ENCODE measurements around the gene ANO3.

Gene ANO3

DNA sequence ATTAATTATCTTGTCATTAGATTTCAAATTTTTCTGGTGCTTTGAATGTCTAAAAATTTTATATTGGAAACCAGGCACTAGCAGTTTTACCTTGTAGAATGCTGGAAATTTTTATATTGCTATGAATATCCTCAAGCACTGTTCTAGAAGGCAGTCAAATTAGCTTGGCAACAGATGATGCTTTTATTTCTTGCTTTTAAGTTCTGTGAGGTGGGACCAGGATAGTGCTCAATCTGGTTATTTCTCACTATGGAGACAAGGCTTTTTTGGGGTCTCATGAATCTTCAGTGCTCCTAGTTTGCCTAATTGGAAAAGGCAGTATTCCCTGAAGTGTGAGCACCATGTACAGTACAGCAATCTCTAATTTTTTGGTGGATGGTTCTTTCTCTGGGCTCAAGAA is 27.1 kb downstream of the ANO3 start:
- no peak for DNase-seq (ENCODE audit: low read depth)

DNA sequence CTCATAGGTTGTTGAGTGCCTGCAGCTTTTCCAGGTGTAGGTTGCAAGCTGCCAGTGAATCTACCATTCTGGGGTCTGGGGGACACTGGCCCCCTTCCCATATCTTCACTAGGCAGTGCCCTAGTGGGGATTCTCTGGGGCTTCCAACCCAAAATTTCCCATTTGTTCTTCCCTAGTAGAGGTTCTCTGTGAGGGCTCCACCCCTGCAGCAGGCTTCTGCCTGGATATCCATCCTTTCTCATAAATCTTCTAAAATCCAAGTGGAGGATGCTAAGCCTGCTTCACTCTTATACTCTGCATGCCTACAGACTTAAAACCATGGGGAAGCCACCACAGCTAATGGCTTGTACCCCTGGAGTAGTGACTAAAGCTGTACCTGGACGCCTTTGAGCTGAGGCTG is 33.4 kb downstream of the ANO3 start:
- DNase-seq (ENCODE audit: low read depth) = no peak

DNA sequence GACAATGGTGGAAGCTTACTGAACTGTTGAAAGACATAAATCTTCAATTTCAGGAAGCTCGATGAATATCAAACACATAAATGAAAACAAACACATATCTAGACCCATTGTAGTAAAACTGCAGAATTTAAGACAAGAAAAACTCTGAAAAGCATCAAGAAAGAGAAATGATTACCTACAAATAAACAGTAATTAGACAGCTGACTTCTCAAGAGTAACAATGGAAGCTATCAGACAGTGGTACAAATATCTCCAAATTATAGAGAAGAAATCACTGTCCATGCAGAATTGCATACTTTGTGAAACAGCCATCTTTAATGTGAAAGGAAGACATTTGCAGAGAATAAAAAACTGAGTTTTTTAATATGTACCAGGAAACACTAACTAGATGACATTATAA is 45.7 kb downstream of the ANO3 start:
- DNase-seq (ENCODE audit: low read depth) = no peak

DNA sequence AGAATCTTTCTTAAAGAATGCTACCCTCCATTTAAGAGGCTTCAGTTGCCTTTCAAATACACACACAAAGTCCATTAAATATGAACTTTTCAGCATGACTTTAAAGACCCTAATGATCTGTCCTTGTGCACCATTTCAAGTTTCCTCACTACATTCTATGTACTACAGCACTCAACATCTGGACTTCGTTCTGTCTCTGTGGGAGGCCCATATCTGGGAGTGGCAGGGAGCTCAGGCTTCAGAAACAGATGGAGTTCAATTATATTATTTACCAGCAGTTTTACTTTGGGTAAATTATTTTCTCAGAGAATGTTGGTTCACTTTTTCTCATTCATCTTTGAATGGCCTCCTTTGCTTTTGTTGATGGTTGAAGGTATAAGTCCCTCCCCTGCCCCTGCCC is 67.4 kb downstream of the ANO3 start:
- DNase-seq (ENCODE audit: low read depth) = no peak

DNA sequence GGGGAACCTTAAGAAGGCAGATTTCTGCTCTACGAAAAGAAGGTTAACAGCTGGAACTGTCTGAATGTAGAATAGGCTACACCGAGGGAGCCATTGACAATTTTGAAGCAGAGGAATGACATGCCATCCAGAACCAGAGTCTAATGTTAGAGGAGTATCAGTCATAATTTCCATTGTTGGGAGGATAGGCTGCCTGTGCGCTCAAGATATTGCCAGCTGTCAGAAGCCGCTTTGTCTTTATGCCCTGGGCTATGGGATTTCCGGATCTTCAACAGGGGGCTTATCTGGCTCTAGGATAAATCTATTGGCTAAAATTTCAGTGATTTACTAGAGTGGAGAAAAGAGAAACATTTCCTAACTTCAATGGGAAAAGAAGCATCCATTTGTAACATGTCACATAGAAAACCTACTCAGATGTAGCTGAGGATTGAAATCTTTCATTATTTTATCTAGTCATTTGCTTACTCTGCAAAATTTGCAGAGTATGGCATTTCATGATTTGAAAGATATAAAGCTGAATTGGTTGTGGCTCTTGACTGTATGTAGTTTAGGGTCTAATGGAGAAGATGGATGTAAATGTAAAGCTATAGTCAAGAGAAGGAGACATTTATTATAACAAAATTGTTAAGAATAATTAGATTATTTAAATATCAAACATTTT is 78.9 kb downstream of the ANO3 start:
- no peak for DNase-seq (ENCODE audit: low read depth)

DNA sequence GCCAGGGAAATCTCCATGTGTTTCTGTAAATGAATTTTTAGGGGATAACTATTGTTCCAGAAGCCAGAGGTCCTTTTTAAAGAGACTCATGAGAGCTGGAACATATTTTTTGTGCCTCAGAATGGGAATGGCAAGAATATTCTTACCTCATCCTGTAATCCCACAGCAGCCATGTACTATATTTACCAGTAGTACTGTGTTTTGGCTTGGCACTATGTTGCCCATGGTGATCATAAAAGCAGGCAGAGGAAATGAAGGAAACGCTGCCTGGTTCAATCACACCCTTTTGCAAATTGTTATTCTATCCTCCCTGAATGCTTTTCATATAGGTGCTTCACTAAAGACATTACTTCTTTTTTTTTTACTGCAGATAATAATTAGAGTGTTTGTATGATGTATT is 81.0 kb downstream of the ANO3 start:
- DNase-seq (ENCODE audit: low read depth) = no peak

DNA sequence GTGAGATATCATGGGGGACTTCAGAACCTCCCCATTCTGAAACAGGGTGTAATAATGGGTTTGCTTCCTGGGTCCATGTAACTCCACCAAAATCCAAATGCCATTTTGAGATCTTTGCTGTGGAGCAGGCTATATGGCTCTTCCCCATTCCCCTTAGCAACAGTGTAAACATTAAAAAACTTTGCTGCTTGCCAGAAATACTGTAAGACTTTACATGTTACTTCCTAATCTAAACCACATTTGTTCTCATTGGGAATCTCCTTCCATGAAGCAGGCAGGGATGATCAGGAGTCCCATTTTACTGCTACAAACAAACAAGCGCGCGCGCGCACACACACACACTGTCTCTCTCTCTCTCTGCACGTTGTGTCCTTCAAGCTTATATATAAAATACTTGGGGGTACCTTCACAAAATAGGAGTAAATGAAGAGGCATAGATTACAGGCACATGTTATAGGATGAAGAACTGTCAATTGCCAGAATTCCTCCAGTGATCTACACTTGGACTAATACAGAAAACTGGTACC is 86.5 kb downstream of the ANO3 start:
- no peak for DNase-seq (ENCODE audit: low read depth)

DNA sequence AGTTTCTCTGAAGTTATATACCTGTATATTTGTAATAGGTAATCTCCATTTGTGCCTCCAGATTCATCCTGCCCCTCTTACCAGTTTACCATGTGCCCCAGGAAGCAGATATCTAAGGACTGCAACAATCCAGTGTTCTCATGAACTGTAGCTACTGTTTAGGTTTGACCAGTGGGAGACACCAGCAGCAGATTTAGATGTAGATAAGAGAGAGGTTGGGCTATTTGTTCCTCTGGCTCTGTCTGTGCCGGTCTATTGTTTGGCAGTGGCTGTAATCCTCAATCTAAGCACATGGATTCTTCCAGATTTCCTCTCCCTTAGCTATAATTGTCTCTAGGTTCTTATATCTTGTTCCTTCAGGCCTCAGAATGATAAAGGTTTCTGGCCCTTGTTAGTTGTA is 88.4 kb downstream of the ANO3 start:
- no peak for DNase-seq (ENCODE audit: low read depth)

DNA sequence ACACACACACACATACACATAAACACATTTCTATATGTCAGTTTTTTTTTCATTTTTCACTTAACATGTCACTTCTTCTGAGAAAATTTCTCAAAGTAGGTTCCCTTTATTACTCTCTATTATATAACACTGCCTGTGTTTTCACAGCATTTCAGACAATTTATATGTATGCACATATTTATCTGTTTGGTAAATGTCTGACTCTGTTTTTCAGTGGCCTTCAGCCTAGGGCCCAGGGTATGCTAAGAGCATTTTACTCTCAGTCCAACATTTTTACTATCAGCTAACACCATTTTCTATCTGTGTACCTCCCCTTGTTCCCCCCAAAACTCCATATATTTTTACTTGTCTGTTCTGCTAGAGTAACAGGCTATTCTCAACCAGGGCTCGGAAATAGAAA is 92.3 kb downstream of the ANO3 start:
- DNase-seq (ENCODE audit: low read depth) = no peak

DNA sequence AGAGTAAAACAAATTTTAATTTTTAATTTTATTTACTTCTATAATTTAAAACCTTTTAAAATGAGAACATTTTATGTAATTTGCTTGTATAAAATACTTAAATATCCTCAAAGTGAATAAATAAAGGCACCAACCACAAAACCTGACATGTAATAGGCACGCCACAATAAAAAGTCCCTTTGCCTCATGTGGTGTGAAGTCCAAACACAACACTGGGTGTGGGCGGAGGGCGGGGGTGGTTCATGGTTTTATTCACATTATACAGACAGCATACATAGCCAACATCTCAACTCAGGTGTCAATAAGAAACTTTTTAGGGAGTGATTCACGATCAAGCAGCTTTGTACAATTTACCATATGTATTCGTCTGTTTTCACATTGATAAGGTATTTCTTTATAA is 107.9 kb downstream of the ANO3 start:
- DNase-seq (ENCODE audit: low read depth) = no peak

DNA sequence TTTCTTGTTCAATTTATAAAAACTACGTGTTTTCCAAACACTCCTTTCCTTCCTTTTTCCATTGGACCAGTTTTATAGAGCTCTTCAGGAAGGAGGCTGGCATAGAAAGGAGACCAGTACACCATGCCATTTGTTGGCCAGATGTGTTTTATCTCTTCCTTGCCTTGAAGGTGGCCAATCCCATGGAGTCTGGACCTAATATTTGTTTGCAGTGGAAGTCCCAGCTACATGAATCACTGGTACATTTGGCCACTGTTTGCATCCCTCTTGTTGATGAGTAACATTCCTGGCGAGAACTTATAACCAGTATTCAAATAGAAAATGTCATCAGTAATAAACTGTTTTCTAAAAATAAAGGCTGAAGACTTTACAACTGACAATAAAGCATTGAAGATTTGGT is 110.2 kb downstream of the ANO3 start:
- DNase-seq (ENCODE audit: low read depth) = no peak

DNA sequence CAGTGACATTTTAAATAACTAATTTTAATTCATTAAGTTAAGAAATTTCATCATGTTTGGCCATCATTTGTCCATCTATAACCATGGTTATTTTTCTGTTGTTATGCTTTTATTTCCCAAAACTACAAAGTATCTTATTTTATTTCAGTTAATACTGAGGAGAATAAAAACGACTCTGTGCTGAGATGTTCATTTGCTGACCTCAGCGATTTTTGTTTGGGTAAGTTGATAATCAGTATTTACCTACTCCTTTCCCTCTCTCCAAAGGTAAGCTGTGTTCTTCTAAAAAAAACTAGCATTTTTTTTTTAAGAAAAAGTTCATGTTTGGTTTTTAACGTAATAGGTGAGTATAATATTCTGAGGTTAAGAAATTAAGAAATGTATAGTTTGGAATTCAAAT is 111.7 kb downstream of the ANO3 start:
- DNase-seq (ENCODE audit: low read depth) = no peak

DNA sequence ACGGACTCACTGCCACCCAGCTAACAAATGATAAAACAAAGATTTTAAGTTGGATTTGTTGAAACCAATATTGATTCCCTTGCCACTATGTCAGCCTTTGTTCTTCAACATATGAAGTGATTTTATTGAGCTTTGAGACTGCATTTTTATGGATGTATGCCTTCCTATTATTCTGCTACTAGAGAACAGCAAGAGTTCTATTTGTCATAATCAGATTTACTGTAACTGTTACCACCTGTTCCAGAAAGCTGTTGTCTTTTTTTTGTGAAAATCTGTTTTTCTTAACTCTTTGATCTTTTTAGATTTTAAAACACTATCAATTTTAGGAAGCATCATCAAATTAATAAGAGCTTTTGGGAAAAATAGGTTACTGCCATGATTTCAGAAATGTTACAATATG is 125.7 kb downstream of the ANO3 start:
- DNase-seq (ENCODE audit: low read depth) = no peak

DNA sequence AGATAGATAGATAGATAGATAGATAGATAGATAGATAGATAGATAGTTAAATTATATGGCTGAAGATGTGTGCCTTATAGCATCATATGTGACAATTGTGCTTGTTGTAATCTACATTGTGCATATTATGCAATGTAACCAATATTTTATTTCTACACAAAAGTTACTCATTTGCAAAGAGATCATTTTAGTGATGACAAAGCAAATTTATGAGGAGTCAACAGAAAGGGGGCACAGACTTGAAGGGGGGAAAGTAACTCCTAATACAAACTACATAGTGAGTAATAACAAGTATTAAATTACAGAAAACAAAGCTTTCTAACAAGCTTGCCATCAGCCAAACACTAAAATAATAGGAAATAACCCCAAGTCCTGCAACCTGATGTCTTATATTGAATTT is 133.3 kb downstream of the ANO3 start:
- no peak for DNase-seq (ENCODE audit: low read depth)

DNA sequence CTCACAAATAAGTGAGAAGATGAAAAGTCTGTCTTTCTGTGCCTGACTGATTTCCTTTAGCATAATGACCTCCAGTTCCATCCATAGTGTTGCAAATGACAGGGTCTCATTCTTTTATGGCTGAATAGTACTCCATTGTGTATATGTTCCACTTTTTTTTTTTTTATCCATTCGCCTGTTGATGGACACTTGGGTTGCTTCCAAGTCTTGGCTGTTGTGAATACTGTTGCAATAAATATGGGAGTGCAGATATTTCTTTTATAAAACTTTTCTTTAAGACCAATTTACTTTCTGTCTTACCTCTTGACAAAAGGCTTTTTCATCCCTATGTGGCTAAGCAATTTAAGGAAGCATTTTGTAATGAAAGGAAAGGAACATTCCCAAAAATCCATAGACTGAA is 135.6 kb downstream of the ANO3 start:
- no peak for DNase-seq (ENCODE audit: low read depth)

DNA sequence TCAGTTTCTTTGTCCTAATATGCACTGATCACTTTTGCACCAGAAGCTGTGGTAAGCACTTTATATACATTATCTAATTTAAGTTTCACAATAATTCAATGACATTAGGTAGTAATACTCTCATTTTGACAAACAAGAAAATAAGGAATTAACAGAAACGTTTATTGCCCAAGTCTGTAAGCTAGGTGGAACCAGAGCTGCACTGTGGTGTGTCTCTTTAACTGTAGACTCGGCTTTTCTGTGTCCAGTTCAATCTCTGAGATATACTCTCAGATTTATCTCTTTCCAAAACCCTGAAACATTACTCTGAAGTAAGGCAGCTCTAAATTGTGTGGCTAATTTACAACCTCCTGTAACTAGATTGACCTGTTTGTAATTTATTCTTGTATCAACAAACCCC is 139.1 kb downstream of the ANO3 start:
- DNase-seq (ENCODE audit: low read depth) = no peak

DNA sequence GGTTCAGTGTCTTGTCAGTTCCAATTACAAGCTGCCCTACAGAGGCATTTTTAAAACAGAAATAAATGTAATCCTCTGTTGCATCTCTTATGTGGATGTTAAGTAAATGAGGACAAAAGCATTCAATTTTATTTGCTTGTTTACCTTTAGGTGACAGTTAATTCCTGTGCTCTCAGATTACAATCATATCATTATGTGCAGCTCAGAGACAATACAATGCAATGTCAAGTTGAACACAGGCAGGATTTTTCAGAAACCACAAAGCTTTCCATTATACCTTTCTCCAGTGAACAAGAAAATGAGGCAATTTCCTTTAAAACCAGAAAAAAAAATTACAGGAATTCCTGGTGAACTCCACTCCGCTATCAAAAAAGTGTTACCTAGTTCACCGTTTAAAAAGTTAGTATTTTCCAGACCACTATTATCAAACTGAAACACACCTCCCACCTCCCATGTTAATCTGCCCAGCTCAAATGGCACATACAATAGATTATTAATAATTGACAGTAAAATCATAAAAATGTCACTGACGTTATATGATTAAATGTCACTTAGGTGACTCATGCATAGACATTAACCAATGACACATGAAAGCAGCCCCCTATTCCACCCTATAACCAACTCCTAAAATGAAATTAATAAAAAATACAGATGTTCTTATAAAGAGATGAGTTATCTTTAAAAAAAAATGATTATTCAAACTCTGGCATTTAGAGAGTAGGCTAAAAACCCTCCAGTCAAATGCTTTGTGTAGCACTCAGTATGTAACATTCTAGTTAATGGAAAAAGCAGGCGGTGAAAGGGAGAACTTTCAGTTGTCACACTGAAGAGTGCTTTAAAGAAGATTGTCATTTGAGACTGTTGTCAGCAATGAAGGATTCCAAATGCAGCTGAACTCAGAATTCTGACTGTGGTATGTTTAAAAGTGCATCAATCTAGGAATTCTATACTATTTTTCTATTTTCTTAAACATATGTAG is 141.6 kb downstream of the ANO3 start:
- no peak for DNase-seq (ENCODE audit: low read depth)

DNA sequence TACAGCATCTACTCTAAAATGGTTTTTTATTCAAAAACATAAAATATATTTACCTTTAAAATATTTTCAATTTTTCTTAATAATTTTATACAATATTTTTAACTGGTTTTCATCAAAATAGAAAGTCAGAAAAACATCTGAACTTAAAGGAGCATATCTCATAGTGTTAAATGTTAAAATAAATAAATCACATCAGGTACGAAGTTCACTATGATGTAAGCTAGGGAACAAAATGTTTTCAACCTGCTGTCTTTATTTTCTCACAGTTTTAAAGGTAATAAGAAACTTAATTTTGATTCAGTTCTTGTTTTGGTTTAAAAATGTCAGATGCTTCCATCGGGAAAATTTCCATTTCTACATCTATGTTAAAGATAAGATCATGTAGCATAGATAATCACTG is 142.5 kb downstream of the ANO3 start:
- DNase-seq (ENCODE audit: low read depth) = no peak

DNA sequence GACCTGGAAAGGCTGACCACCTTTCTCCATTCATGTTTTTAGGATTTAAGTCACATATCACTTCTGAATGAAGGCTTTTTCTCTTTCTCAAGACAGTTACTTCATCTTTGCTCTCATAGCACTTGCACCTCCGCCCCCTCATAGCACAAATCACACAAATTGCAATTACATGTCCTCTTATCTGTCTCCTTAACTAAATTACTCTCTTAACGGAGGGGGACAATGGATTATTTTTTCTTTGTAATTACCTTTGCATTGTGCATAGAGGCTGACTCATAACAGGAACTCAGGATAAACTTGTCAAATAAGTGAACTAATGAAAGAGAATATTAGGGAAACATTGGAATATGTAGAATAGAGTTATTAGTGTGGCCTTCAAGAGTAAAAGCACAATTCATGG is 145.5 kb downstream of the ANO3 start:
- DNase-seq (ENCODE audit: low read depth) = no peak

DNA sequence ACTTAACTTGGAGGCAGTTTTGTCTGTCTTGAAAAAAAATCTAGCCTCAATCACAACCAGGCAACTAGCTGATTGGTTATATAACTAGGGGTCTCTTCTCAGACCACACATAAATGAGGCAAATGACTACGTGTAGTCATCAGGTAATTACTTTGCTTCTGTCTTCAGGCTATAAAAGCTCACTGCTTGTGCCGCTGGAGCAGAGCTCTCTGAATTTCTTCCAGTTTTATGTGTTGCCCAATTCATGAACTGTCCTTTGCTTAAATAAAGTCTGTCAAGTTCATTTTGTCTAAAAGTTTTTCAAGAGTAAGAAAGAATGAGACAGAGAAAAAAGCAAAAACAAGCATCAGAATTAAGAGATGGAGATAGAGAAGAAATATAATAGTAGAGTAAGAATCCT is 146.8 kb downstream of the ANO3 start:
- no peak for DNase-seq (ENCODE audit: low read depth)

DNA sequence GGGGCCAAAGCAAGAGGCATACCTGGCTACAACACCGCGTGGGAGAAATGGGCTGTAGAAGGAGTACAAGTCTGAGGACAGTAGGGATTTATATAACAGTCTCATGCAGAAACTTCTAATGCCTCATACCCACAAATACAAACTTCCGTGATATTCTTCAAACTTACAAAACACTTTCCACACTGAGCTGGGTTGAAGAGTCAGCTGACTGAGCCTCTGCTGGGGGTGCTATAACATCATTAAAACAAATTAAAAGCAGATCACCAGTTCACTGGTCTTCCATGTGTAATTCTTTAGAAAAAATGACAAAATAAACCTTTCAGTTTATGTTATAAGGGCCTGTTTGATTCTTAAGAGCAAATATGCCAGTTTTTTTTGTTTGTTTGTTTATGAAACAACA is 148.1 kb downstream of the ANO3 start:
- no peak for DNase-seq (ENCODE audit: low read depth)

DNA sequence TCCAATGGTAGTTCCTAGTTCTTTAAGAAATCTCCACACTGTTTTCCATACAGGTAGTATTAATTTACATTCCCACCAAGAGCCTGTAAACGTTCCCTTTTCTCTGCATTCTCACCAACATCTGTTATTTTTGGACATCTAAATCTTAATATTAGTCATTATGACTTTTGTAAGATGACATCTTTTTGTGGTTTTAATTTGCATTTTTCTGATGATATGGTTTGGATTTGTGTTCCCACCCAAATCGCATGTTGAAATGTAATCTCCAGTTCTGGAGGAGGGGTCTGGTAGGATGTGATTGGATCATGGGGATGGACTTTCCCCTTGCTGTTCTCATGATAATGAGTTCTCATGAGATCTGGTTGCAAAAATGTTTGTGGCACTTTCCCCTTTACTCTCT is 151.2 kb downstream of the ANO3 start:
- no peak for DNase-seq (ENCODE audit: low read depth)

DNA sequence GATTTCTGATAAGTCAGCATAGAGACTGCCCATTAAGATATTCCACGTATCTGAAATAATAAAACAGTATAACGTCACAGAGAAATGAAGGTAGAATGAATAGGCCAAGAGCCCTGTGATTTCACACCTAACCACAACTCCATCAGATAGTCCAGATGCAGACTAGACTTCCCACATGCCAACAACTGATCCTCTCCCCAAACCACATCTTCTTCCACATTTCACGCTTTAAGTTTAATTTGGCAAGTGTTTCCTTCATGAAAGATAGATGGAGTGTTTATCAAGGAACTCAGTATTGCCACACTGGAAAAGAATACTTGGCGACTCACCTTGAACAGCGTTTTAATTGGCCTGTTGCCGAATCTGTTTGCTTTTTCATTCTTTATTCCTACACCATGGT is 158.6 kb downstream of the ANO3 start:
- no peak for DNase-seq (ENCODE audit: low read depth)

Measured in stimulated activated CD4-positive, alpha-beta T cell treated with anti-CD3 and anti-CD28 coated beads, Interleukin-2, amount 100 ng/mL, for 4 hours (primary cell).